SU-DHL-6 (cell line): ENCODE results near the gene ATXN7L1.

ENCODE experiments used
- H2AFZ ChIP-seq: fragments of 200-600 bp; sonication (generic); 2 replicates; pipeline ENCODE4 v1.6.1; 2014; ENCODE audit warnings: low read depth, mild to moderate bottlenecking, moderate library complexity, mixed read lengths, antibody characterized with exemption, low read length; ENCODE audit not compliant: severe bottlenecking
- H3F3A ChIP-seq: fragments of 200-600 bp; shearing (Covaris generic); 2 replicates; pipeline ENCODE4 v1.6.0; 2016; ENCODE audit warnings: antibody characterized with exemption, mild to moderate bottlenecking; ENCODE audit not compliant: insufficient read depth
- H3K27ac ChIP-seq: fragments of 200-600 bp; sonication (generic); 2 replicates; pipeline ENCODE4 v1.5.1; 2016; ENCODE audit warnings: low read depth, mild to moderate bottlenecking, low read length, moderate library complexity, mixed read lengths
- H3K27me3 ChIP-seq: fragments of 200-600 bp; sonication (generic), shearing (Covaris generic); 2 replicates; pipeline ENCODE4 v1.6.0; 2014; ENCODE audit warnings: mild to moderate bottlenecking, low read length
- H3K36me3 ChIP-seq: fragments of 200-600 bp; sonication (generic); 2 replicates; pipeline ENCODE4 v1.6.1; 2014; ENCODE audit warnings: mild to moderate bottlenecking, low read length, mixed read lengths
- H3K4me2 ChIP-seq: fragments of 300-600, 200-600 bp; shearing (Covaris generic), sonication (generic); 2 replicates; pipeline ENCODE4 v1.6.0; 2014; ENCODE audit warnings: low read length, low read depth, mild to moderate bottlenecking; ENCODE audit not compliant: poor library complexity, severe bottlenecking
- H3K4me3 ChIP-seq: fragments of 200-600 bp; sonication (generic); 2 replicates; pipeline ENCODE4 v1.5.1; 2014; ENCODE audit warnings: antibody characterized with exemption, low read length, mild to moderate bottlenecking, mixed read lengths; ENCODE audit not compliant: insufficient read depth, poor library complexity, severe bottlenecking
- H3K79me2 ChIP-seq: fragments of 200-600 bp; sonication (generic); 2 replicates; pipeline ENCODE4 v1.6.1; 2014; ENCODE audit warnings: mild to moderate bottlenecking, low read length, moderate library complexity; ENCODE audit not compliant: insufficient read depth
- H3K9ac ChIP-seq: fragments of 200-600 bp; sonication (generic); 2 replicates; pipeline ENCODE4 v1.7.0; 2014; ENCODE audit warnings: mild to moderate bottlenecking, low read length
- H3K9me2 ChIP-seq: fragments of 200-600 bp; sonication (generic); replicated peaks from 2 replicates; pipeline ENCODE4 v1.6.1; 2014; ENCODE audit warnings: low read length; ENCODE audit not compliant: insufficient read depth
- H3K9me3 ChIP-seq: fragments of 200-600 bp; sonication (generic); 2 replicates; pipeline ENCODE4 v1.6.1; 2014; ENCODE audit warnings: low read length, mixed read lengths; ENCODE audit not compliant: insufficient read depth
- H4K20me1 ChIP-seq: fragments of 200-600 bp; sonication (generic); 2 replicates; pipeline ENCODE4 v1.6.1; 2014; ENCODE audit warnings: low read depth, mild to moderate bottlenecking, antibody characterized with exemption, low read length, moderate library complexity, mixed read lengths
- CTCF ChIP-seq: fragments of 200-600 bp; sonication (generic); IDR thresholded peaks from one replicate; pipeline ENCODE4 v1.5.1; 2017; ENCODE audit warnings: antibody characterized with exemption, mild to moderate bottlenecking, low read length, moderate library complexity; ENCODE audit not compliant: insufficient read depth, poor library complexity, severe bottlenecking
- EZH2phosphoT487 ChIP-seq: fragments of 200-600 bp; sonication (generic), shearing (Covaris generic); conservative IDR thresholded peaks from 2 replicates; pipeline ENCODE4 v1.6.1; 2018; ENCODE audit warnings: mild to moderate bottlenecking, antibody characterized with exemption, low read length, moderate library complexity, mixed read lengths

Gene ATXN7L1

GRCh38 chr7:105640956-105641810 is 235.2 kb downstream of the ATXN7L1 start:
- H3K9me3 ChIP-seq: no peaks in the 10 kb centered on the region
- no peak overlapping the region for H3K27ac ChIP-seq
- H3K9me2 ChIP-seq: no peaks in the 10 kb centered on the region
- no peaks in the 10 kb centered on the region for H3F3A ChIP-seq
- H4K20me1 ChIP-seq: no peaks in the 10 kb centered on the region
- no peak overlapping the region for H3K9ac ChIP-seq
- no peak for TF ChIP-seq CTCF
- no peak for TF ChIP-seq EZH2phosphoT487
- H3K4me2 ChIP-seq: no peak overlapping the region
- no peaks in the 10 kb centered on the region for H3K36me3 ChIP-seq
- no peaks in the 10 kb centered on the region for H3K27me3 ChIP-seq
- no peak overlapping the region for H3K4me3 ChIP-seq
- no peaks in the 10 kb centered on the region for H3K79me2 ChIP-seq
- no peak overlapping the region for H2AFZ ChIP-seq

GRCh38 chr7:105639667-105640493 is 236.5 kb downstream of the ATXN7L1 start:
- H2AFZ ChIP-seq: no peak overlapping the region
- H3K36me3 ChIP-seq: no peaks in the 10 kb centered on the region
- H3K9me2 ChIP-seq: no peaks in the 10 kb centered on the region
- no peak overlapping the region for H3K9ac ChIP-seq
- H3K4me3 ChIP-seq: no peak overlapping the region
- H3K27ac ChIP-seq: no peak overlapping the region
- H3K79me2 ChIP-seq: no peaks in the 10 kb centered on the region
- TF ChIP-seq CTCF: no peak
- no peak for TF ChIP-seq EZH2phosphoT487
- no peaks in the 10 kb centered on the region for H3K27me3 ChIP-seq
- H3F3A ChIP-seq: no peaks in the 10 kb centered on the region
- H4K20me1 ChIP-seq: no peaks in the 10 kb centered on the region
- H3K4me2 ChIP-seq: no peak overlapping the region
- no peaks in the 10 kb centered on the region for H3K9me3 ChIP-seq

- Histone ChIP-seq H3K9ac (no peak overlapping the region), H2AFZ (no peak overlapping the region), H3K27ac (no peak overlapping the region), H3K9me3 (no peaks in the 10 kb centered on the region), H3K4me3 (no peak overlapping the region), H4K20me1 (no peaks in the 10 kb centered on the region), H3K4me2 (no peak overlapping the region), H3K79me2 (no peaks in the 10 kb centered on the region), H3K27me3 (no peaks in the 10 kb centered on the region), H3K9me2 (no peaks in the 10 kb centered on the region), H3K36me3 (no peaks in the 10 kb centered on the region), H3F3A (no peaks in the 10 kb centered on the region)
- TF ChIP-seq CTCF (no peak), EZH2phosphoT487 (no peak)
These were observed 237.4 kb downstream of the ATXN7L1 start for GRCh38 chr7:105638902-105639495.
